Fibroblast of gingiva (primary cell): ENCODE data around the gene TRIM27.
"Not testable (repeated sequence)": the region's sequence is repeated elsewhere in the genome, so short reads cannot be mapped to it uniquely, and the experiment has no call there.

Experiments used
- DNase-seq: peaks from one replicate; pipeline ENCODE4 v3.0.0-alpha.2; 2011; ENCODE audit warnings: low read depth

Gene TRIM27

DNA sequence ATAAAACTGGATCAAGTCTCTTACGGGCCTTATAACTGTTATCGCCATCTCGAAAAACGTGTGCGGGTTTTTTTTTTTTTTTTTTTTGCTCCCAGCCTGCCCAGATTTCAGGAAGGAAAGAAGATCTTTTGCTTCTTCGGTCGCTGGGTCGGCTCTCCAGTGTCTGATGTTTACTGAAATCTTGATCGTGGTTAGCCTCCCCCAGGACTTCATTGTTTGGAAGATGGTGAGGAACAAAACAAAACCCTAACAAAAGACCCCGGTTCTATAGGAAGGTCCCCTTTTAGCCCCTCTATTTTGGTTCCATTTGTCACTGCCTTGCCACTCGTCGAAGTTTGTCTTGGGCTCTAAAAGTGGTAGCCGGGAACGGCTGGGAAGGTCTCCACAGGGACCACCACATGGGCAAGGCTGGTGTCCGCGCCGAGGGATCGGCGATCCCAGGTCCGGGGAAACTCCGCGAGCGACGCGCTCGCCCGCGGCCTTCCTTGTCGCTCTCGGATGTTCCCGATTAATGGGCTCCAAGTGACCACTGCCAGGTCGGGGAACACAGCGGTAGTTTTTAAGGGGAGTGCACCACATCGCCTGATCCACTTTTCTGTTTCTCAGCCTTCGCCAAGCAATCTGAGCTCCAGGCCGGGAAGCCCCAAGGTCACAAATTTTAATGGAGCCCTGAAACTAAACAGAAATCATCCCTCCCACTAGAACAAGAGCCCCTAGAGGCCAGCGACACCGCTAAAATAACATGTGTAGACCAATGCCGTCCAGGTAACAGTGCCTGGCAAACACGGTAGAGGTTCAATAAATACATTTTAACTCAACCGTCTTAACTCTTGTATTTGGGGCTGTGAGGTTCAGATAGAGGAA lies 27.0 kb downstream of the TRIM27 start:
- peak; percentile 49 for DNase-seq

DNA sequence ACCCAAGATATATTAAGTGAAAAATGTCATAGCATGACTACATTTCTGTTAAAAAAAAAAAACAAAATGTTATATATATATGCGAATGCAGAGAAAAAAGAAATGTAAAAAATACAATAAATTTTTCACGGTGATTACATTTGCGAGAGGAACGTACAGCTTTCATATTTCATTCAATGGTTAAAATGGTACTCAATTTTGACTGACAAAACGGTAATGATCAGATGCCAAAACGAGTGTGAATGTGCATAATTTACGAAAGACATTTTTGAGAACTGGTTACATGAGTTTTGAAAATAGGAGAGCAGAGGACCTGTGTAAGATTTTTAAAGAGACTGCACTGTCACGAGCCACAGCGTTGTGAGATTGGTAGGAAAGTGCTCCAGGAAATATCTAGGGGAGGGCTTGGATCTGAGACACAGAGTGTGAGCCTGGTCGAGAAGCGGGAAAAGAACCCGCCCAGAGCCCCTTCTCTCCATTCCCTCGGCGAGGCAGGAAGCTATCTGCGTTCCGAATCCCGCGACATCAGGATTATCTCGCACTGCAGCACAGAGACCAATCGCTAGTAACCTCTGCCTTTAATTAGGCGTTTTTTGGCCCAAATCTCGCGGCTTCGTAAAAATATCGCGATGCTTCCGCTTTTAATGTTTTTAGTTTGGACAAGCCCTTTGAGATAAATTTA lies 28.5 kb downstream of the TRIM27 start:
- DNase-seq = peak; percentile 94

DNA sequence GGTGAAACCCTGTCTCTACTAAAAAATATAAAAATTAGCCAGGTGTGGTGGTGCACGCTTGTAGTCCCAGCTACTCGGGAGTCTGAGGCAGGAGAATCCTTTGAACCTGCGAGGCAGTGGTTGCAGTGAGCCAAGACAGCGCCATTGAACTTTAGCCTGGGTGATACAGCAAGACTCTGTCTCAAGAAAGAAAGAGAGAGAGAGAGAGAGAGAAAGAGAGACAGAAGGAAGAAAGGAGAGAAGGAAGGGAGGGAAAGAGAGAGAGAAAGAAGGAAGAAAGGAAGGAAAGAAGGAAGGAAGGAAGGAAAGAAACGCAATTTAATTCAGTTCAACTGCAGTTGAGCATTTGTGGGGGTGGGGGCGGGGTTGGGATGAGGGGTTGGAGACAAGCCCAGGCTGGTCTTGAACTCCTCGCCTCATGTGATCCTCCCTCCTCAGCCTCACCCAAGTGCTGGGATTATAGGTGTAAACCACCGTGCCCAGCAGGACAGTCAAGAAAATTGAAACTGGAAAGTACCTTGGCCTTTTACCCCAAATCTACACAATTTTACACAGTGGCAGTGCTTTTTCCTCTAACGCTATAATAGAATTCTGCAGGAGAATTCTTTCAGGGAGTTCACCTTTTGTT lies 30.5 kb downstream of the TRIM27 start:
- no peak for DNase-seq

DNA sequence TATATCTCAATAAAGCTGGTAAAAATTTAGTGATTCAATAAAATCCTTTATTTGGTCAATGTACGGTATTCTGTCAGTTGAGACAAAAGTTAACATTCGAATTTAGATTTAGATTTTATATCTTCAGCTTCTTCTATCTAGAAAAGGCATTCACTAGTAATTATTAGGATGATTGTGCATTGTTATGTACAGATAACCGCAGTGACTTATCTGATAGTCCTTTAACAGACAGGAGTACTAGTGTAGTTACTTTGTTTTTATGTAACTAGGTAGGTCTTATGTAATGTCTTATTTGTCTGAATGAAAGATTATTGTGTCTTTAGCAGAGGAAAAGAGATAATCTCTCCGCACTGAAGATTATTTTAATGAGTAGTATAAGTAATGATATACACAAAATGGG lies 31.3 kb downstream of the TRIM27 start:
- DNase-seq = no peak

DNA sequence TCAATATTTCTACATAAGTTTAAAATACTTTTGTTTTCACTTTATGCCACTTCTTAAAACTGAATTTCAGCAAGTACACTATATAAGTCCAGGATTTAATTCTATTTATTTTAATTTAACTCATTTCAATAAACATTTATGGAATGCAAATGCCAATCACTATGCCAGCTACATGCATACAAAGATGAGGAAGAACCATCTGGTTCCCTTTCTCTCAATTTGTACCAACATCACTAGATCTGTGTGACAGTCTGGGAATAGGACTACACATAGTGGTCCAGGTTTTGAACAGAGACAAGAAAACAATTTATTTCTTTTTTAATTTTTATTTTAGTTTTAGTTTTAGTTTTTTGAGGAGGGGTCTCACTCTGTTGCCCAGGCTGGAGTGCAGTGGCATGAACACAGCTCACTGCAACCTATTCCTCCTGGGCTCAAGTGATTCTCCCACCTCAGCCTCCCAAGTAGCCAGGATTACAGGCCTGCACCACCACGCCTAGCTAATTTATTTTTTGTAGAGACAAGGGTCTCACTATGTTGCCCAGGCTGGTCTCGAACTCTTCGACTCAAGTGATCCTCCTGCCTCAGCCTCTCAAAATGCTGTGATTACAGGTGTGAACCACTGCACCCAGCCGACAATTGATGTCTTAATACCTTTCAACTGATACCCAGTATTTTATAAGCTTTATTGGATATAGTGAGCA lies 35.8 kb downstream of the TRIM27 start:
- DNase-seq = no peak

DNA sequence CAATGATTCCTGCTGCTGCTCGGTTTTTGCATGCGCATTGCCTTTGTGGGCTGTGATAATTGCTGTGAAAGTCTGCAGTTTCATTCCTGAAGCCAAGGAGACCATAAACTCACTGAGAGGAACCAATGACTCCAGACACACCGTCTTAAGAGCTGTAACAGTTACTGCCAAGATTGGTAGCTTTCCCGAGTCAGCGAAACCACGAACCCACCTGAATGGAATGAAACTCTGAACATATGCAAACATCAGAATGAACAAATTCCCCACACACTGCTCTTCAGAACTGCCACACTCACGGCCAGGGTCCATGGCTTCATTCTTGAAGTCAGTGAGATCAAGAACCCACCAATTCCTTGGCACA lies 37.7 kb downstream of the TRIM27 start:
- no peak for DNase-seq

DNA sequence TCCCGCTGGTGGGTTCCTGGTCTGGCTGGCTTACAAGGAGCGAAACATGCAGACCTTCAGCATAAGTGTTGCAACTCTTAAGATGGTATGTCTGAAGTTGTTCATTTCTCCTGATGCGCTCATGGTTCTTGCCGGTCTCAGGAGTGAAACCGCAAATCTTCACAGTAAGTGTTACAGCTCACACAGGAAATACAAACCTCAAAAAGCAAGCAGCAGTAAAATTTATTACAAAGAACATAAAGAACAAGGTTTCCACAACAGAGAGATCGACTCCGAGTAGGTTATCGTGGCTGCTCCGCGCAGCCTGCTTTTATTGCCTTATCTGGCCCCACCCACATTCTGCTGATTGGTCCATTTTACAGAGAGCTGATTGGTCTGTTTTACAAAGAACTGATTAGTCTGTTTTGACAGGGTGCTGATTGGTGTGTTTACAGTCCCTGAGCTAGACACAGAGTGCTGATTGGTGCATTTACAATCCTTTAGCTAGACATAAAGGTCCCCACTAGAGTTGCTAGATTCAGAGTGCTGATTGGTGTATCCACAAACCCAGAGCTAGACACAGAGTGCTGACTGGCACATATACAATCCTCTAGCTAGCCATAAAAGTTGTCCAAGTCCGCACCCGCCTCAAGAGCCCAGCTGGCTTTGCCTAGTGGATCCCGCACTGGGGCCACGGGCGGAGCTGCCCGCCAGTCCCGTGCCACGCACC lies 39.2 kb downstream of the TRIM27 start:
- no peak for DNase-seq

DNA sequence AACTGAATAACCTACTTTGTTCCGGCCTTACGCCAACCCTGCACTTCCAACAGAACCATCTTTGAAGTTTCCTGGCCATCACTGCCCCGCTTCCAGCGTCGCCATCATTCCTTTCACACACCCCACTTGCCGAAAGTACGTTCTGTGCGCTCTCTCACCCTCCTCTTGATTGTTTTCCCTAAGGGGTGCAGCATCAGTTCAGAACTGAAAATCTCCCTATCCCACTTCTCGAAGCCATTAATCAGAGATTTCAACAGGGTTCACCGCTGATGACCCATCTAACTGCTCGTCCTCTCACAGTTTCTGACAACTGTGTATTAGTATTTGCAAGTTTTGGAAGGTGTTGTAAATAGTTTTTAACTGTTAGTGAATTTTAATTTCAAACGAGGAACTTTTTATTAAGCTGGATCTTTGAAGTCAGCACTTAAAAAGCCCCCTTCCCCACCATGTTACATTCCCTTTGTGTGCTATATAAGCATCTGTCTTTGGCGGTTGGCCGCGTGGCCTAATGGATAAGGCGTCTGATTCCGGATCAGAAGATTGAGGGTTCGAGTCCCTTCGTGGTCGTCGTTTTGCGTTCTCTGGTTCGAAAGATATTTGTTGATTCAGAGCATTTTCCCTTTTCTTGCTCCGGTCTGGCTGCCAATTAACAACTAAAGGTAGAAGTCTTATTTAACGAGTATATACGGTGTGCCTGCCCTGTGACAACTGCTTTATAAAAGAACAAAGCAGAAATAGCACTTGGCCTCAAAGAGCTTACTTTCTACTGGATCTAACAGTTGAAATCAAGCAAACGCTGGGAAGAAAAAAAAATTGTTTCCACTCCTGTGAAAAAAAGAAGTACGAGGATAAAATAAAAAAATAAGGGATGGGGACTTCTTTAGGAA lies 42.6 kb downstream of the TRIM27 start:
- peak; percentile 68 for DNase-seq

DNA sequence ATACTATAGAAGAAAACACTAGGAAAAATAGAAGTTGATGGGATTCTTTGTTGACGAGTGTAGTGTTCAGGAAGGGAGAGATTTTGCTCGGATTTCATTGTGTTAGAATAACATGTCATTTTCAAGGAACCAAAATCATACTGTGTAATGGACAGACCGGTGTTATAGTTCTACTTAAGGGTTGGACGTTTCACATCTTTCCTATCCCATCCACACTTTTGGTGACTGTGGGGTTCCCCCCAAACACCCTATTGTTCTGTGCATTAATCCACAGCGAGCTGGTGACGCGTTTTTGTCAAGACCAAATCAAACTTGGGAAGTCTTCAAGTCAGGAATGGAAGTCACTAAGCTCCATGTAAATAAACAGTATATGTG lies 43.3 kb downstream of the TRIM27 start:
- no peak for DNase-seq

DNA sequence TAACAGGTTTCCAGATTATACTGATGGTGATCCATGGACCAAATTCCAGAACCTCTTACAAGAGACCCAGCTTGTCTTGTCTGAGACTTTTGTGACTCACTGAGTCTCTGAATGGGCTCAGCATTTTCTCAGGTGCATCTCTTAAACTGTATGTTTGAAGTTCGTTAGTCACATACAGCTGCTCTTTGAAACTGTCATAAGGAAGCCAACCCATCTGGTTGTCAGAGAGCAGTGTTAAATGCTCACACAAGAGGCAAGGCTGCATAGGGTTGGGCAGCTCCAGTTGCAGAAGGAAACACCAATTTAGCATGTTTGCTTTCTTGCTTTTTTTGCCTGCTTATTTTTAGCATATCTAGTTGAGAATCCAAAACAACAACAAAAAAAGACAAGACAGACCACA lies 47.1 kb downstream of the TRIM27 start:
- no peak for DNase-seq

DNA sequence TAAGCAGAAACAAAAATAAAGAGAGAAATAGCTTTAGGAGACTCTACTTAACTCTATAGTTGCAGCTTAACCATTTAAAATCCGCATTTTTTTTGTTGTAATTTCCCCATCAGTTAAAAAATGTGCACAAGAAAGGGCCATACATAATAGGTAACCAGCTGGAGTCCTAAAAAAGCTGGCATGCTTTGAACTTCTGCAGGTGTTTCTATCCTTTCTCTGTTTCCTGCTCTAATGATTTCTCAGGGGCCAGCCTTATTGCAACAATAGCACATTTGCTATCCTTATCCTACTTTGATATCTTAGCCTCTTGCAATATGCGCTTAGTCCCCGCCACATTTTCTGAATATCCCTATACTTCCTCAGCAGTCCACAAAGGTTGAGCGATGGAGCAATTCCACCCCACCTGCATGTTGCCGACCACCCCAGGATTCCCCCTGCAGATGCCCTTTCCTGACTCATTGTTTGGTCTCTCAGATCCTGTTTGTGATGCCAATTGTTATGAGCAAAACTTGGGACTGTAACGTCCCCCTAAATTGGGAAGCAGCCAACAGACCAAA lies 48.5 kb downstream of the TRIM27 start:
- no peak for DNase-seq

DNA sequence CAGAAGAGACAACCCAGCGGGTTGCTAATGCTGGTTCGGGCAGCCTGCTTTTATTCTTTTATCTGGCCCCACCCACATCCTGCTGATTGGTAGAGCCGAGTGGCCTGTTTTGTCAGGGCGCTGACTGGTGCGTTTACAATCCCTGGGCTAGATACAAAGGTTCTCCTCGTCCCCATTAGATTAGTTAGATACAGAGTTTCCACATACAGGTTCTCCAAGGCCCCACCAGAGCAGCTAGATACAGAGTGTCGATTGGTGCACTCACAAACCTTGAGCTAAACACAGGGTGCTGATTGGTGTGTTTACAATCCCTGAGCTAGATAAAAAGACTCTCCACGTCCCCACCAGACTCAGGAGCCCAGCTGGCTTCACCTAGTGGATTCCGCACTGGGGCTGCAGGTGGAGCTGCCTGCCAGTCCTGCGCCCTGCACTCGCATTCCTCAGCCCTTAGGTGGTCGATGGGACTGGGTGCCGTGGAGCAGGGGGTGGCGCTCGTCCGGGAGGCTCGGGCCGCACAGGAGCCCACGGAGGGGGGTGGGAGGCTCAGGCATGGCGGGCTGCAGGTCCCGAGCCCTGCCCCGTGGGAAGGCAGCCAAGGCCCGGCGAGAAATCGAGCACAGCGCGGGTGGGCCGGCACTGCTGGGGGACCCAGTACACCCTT lies 51.5 kb downstream of the TRIM27 start:
- DNase-seq = not testable (repeated sequence)

DNA sequence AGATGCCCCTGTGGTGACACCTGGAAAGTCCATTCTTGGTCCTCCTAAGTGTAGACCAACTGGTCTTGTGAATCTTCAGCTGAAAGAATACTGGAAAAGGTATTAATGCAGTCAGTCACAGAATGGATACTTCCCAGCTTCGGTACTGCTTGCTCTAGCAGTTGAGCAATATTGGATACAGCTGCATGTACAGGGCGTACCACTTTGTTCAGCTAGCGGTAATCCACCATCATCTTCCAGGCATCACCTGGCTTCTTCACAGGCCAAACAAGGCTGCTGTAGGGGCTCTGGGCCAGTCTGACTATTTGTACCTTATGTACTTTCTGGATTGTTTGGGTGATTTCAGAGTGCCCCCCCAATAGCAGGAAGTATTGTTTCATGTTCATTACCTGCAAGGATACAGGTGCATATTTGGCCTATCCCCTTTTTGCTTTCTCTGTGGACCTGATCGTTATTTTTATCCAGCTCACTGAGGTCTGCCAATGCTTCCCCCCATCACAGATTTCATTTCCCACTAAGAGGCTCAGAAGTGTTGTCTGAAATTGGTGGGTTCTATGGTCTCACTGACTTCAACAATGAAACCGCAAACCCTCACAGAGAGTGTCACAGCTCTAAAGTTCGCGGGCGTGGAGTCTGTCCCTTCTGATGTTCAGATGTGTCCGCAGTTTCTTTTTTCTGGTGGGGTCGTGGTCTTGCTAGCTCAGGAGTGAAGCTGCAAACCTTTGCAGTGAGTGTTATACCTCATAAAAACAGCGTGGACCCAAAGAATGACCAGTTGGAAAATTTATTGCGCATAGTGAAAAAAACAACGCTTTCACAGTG lies 52.2 kb downstream of the TRIM27 start:
- DNase-seq = no peak

DNA sequence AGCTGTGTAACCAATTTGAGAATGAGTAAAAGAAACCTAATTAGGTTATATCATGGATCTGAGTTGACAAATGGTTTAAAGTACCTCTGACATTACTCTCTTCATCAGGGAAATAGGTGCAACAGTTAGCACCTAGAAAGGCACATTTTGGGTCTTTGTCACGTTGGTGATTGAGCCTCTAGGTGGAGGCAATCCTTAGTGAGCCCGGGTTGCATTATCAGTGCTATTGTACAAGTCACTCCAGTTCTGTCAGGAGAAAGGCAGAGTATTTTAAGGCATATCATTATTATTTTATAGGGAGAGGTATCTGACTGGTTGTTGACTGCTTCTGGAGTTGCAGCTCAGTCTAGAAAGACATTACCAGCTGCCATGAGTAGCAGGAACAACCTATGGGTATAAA lies 54.9 kb downstream of the TRIM27 start:
- no peak for DNase-seq

DNA sequence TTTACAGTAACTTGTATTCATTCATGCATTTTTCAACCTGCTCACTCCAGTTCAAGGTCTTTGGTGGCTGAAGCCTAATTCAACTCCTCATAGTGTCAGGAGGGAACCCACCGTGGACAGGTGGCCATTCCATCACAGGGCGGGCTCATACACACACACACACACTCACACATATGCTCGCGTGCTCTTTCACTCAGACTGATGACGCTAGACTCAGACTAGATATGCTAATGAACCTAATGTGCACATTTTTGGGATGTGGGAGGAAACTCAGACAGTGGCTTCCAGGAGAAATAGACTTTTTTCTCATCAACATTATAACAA lies 56.7 kb downstream of the TRIM27 start:
- DNase-seq = no peak

DNA sequence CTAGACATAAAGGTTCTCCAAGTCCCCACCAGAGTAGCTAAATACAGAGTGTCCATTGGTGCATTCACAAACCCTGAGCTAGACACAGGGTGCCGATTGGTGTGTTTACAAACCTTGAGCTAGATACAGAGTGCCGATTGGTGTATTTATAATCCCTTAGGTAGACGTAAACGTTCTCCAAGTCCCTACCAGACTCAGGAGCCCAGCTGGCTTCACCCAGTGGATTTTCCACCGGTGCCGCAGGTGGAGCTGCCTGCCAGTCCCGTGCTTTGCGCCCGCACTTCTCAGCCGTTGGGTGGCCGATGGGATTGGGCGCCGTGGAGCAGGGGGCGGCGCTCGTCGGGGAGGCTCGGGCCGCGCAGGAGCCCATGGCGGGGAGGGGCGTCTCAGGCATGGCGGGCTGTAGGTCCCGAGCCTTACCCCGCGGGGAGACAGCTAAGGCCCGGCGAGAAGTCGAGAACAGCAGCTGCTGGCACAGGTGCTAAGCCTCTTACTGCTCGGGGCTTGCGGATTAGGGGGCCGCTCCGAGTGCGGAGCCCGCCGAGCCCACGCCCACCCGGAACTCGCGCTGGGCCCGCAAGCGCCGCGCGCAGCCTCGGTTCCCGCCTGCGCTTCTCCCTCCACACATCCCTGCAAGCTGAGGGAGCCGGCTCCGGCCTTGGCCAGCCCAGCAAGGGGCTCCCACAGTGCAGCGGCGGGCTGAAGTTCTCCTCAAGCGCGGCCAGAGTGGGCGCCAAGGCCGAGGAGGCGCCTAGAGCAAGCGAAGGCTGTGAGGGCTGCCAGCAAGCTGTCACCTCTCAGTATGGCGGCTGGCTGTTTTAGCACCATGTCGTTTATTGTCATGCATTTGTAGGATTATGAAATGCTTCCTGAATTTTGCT lies 57.3 kb downstream of the TRIM27 start:
- DNase-seq = peak; percentile 25

DNA sequence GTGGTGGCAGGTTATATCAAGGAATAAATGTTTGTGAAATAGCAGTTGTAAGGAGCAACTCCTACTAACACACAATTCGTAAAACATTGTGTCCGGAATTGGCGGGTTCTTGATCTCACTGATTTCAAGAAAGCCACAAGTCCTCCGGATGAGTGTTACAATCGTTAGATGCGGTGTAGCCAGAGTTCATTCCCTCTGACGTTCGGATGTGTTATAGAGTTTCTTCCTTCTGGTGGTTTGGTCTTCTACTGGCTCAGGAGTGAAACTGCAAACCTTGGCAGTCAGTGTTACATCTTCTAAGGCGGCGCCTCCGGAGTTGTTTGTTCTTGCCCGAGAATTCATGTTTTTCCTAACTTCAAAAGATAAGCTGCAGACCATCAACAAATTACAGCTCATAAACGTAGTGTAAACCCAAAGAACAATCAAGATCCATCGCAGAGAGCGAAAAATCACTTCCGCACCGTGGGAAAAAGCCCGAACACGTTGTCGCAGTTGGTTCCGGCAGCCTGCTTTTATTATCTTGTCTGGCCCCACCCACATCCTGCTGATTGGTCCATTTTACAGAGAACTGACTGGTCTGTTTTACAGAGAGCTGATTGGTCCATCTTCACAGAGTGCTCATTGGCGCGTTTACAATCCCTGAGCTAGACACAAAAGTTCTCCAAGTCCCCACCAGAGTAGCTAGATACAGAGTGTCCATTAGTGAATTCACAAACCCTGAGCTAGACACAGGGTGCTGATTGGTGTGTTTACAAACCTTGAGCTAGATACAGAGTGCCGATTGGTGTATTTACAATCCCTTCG lies 58.2 kb downstream of the TRIM27 start:
- no peak for DNase-seq
